Spleen (tissue), 11 donors: ENCODE measurements around the gene TCOF1. TPM values are rescaled to one million over a fixed set of nuclear protein-coding genes. Genes with fewer than 3 reads are reported as not detected.
A peak's percentile ranks its signal among the peaks of the same experiment; 100 is the strongest.

ENCODE experiments used
- DNase-seq: peaks from one replicate; pipeline ENCODE4 v3.0.0-alpha.2; 2020
- H3K27ac ChIP-seq, 8 donors: fragments of 200-600 bp; sonication (generic) in 7 of 8; 1 replicate in 4 of 8; 2 replicates in 4 of 8; pipeline versions ENCODE4 v1.5.0 to v1.8.0; 2016 to 2021; ENCODE audit warnings: inconsistent platforms in 4 of 8, mild to moderate bottlenecking in 4 of 8, moderate library complexity in 1 of 8
- H3K27me3 ChIP-seq, 7 donors: fragments of 200-600 bp; sonication (generic) in 6 of 7; replicated peaks in 1 of 7; 1 replicate in 4 of 7; 2 replicates in 3 of 7; pipeline versions ENCODE4 v1.5.0 to v1.8.0; 2016 to 2021; ENCODE audit warnings: inconsistent platforms in 3 of 7, mild to moderate bottlenecking in 1 of 7
- H3K36me3 ChIP-seq, 6 donors: fragments of 200-600 bp; sonication (generic) in 5 of 6; 1 replicate in 4 of 6; 2 replicates in 2 of 6; pipeline versions ENCODE4 v1.5.0 to v1.8.0; 2016 to 2021; ENCODE audit warnings: inconsistent platforms in 2 of 6
- H3K4me1 ChIP-seq, 6 donors: fragments of 200-600 bp; sonication (generic) in 5 of 6; 1 replicate in 3 of 6; 2 replicates in 3 of 6; pipeline versions ENCODE4 v1.5.0 to v1.8.0; 2016 to 2021; ENCODE audit warnings: inconsistent platforms in 3 of 6
- H3K4me3 ChIP-seq, 8 donors: fragments of 200-600 bp; sonication (generic) in 7 of 8; 1 replicate in 4 of 8; 2 replicates in 4 of 8; pipeline versions ENCODE4 v1.5.0 to v1.8.0; 2016 to 2021; ENCODE audit warnings: inconsistent platforms in 4 of 8, mild to moderate bottlenecking in 4 of 8, moderate library complexity in 2 of 8
- H3K9me3 ChIP-seq, 8 donors: fragments of 200-600 bp; sonication (generic) in 7 of 8; 1 replicate in 4 of 8; 2 replicates in 4 of 8; pipeline versions ENCODE4 v1.5.0 to v1.8.0; 2016 to 2021; ENCODE audit warnings: inconsistent platforms in 4 of 8
- CTCF ChIP-seq, 11 experiments: fragments of 200-600 bp in 7 of 11; fragments of 450-650 bp in 4 of 11; sonication (generic) in 4 of 11; IDR thresholded peaks in 8 of 11; conservative IDR thresholded peaks in 3 of 11; 1 replicate in 7 of 11; 2 replicates in 4 of 11; pipeline versions ENCODE4 v1.4.0 to v1.8.0; 2016 to 2021; ENCODE audit warnings: antibody characterized with exemption in 11 of 11, inconsistent platforms in 4 of 11, mild to moderate bottlenecking in 1 of 11
- POLR2A ChIP-seq, 3 donors: fragments of 450-650 bp; IDR thresholded peaks; one replicate each; pipeline ENCODE4 v1.5.1; 2017; ENCODE audit warnings: antibody characterized with exemption in 3 of 3, mild to moderate bottlenecking in 1 of 3
- POLR2AphosphoS5 ChIP-seq, 3 donors: sonication (generic); formaldehyde crosslinking; IDR thresholded peaks; one replicate each; pipeline ENCODE4 v1.5.1; 2017; ENCODE audit warnings: antibody characterized with exemption in 3 of 3
- WGBS, 5 donors: extraction: QIAGEN DNeasy Blood & Tissue Kit in 3 of 5; methylation state at CpG; one replicate each; pipeline versions ENCODE4 v1.1.5 to v1.1.7; 2013 to 2018; 5-methylcytosine and 5-hydroxymethylcytosine counted together
- intact Hi-C: fragments of 100-400 bp; cut with DNase I; formaldehyde crosslinking; loops from one replicate; pipeline ENCODE4 v1.15.0; 2023; ENCODE audit warnings: low total_unique reads
- polyA plus RNA-seq, 3 donors: library from polyadenylated mRNA; stranded (reverse); fragments of 200-250 nt; gene quantifications; one replicate each; pipeline ENCODE4 v1.2.1, GENCODE V29; 2013
- total RNA-seq, 7 donors: library from RNA; depleted of rRNA in 3 of 7; stranded (reverse); fragments of >200 nt in 3 of 7; fragmentation: NEBNext Ultra II Directional in 4 of 7; extraction: Animal tissue kit (Norgen Biotek cat#: 25700) in 4 of 7; gene quantifications; one replicate each; pipeline versions ENCODE4 v1.1.0 to v1.2.1, GENCODE V29; 2016 to 2021
- donor health status: healthy with polysubstance abuse.
- donor health status: DM: no; HTN: no; CAD: no; lungs with moderate emphysema.
- donor health status: DM: no; HTN: no; CAD: no.
- donor health status: Bipolar disorder and iron deficiency.
- donor health status: healthy.
- donor health status: DM: no; HTN: no; CAD: no.
- donor health status: DM: yes; HTN: yes; CAD: no.

Gene TCOF1
- total and polyA plus RNA-seq, 10 donors = 15.3 to 44.3 (median 33.0) TPM

GRCh38 chr5:150347003-150347402, 10.5 kb upstream of the TCOF1 start:
- Histone ChIP-seq H3K4me3 (no peak overlapping the region), H3K27ac (no peak overlapping the region), H3K27me3 (no peaks in the 10 kb centered on the region), H3K36me3 (no peaks in the 10 kb centered on the region), H3K4me1 (peaks cover 9 to 21% (median 12%) of the 10 kb centered on the region in 6 donors), H3K9me3 (no peaks in the 10 kb centered on the region)
- TF ChIP-seq POLR2AphosphoS5 (IDR thresholded peaks at IDR 0.05) = no peak
- TF ChIP-seq POLR2A (IDR thresholded peaks at IDR 0.05) = no peak
- no peak for TF ChIP-seq CTCF (IDR thresholded peaks at IDR 0.05 in 8 of 11, conservative IDR thresholded peaks at IDR 0.05 in 3 of 11)
- WGBS, 5 donors = 60 to 82% (median 72%) methylated on average over 2 of the region's 2 CpGs
- no peak for DNase-seq
- intact Hi-C loops = no loop called here

GRCh38 chr5:150347451-150347850, 10.0 kb upstream of the TCOF1 start:
- WGBS, 5 donors = 54 to 63% (median 57%) methylated on average over 9 of the region's 9 CpGs
- intact Hi-C loops = no loop called here

GRCh38 chr5:150349681-150350275, 7.7 kb upstream of the TCOF1 start:
- TF ChIP-seq POLR2AphosphoS5 (IDR thresholded peaks at IDR 0.05) = no peak
- TF ChIP-seq POLR2A (IDR thresholded peaks at IDR 0.05) = no peak
- no peak for TF ChIP-seq CTCF (IDR thresholded peaks at IDR 0.05 in 8 of 11, conservative IDR thresholded peaks at IDR 0.05 in 3 of 11)
- H3K4me1 ChIP-seq = peaks cover 9 to 31% (median 12%) of the 10 kb centered on the region in 6 donors
- no peaks in the 10 kb centered on the region for H3K9me3 ChIP-seq
- no peak overlapping the region for H3K4me3 ChIP-seq
- no peaks in the 10 kb centered on the region for H3K36me3 ChIP-seq
- H3K27ac ChIP-seq = no peak overlapping the region
- WGBS, 5 donors = 83 to 90% (median 88%) methylated on average over 6 of the region's 6 CpGs
- intact Hi-C loops = no loop called here
- H3K27me3 ChIP-seq = no peaks in the 10 kb centered on the region
- DNase-seq = no peak

More at GRCh38 chr5:150347451-150347850, 10.0 kb upstream of the TCOF1 start:
- H3K4me1 ChIP-seq = peaks cover 9 to 25% (median 12%) of the 10 kb centered on the region in 6 donors
- no peak overlapping the region for H3K27ac ChIP-seq
- no peaks in the 10 kb centered on the region for H3K36me3 ChIP-seq
- no peak for TF ChIP-seq POLR2AphosphoS5 (IDR thresholded peaks at IDR 0.05)
- no peak for TF ChIP-seq CTCF (IDR thresholded peaks at IDR 0.05 in 8 of 11, conservative IDR thresholded peaks at IDR 0.05 in 3 of 11)
- TF ChIP-seq POLR2A (IDR thresholded peaks at IDR 0.05) = no peak
- H3K9me3 ChIP-seq = no peaks in the 10 kb centered on the region
- DNase-seq = no peak
- H3K4me3 ChIP-seq = no peak overlapping the region
- H3K27me3 ChIP-seq = no peaks in the 10 kb centered on the region

GRCh38 chr5:150350524-150351344, 6.8 kb upstream of the TCOF1 start:
- Histone ChIP-seq H3K9me3 (no peaks in the 10 kb centered on the region), H3K27ac (peak overlapping the region in 3 of 8 donors; percentile 22 to 60 (median 43)), H3K4me1 (peaks cover 9 to 31% (median 12%) of the 10 kb centered on the region in 6 donors), H3K4me3 (no peak overlapping the region), H3K27me3 (no peaks in the 10 kb centered on the region), H3K36me3 (no peaks in the 10 kb centered on the region)
- peak; percentile 86 for DNase-seq
- WGBS, 5 donors = 23 to 36% (median 24%) methylated on average over 7 of the region's 7 CpGs
- intact Hi-C loops = no loop called here
- TF ChIP-seq POLR2AphosphoS5 (IDR thresholded peaks at IDR 0.05) (peak in 1 of 3 donors; percentile 35), CTCF (IDR thresholded peaks at IDR 0.05 in 8 of 11, conservative IDR thresholded peaks at IDR 0.05 in 3 of 11) (peak in 10 of 11 experiments; percentile 22 to 70 (median 54)), POLR2A (IDR thresholded peaks at IDR 0.05) (no peak)
